ENCODE results near the gene DDX39B.

Gene DDX39B

DNA sequence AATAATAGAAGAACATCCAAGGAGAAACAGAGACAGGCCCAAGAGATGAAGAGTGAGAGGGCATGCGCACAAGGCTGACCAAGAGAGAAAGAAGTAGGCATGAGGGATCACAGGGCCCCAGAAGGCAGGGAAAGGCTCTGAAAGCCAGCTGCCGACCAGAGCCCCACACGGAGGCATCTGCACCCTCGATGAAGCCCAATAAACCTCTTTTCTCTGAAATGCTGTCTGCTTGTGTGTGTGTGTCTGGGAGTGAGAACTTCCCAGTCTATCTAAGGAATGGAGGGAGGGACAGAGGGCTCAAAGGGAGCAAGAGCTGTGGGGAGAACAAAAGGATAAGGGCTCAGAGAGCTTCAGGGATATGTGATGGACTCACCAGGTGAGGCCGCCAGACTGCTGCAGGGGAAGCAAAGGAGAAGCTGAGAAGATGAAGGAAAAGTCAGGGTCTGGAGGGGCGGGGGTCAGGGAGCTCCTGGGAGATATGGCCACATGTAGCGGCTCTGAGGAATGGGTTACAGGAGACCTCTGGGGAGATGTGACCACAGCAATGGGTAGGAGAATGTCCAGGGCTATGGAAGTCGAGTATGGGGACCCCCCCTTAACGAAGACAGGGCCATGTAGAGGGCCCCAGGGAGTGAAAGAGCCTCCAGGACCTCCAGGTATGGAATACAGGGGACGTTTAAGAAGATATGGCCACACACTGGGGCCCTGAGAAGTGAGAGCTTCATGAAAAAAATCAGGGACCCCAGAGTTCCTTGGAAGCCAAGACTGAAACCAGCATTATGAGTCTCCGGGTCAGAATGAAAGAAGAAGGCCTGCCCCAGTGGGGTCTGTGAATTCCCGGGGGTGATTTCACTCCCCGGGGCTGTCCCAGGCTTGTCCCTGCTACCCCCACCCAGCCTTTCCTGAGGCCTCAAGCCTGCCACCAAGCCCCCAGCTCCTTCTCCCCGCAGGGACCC is 32.6 kb upstream of the DDX39B start:
- no peak overlapping the region for H3K4me3 ChIP-seq (ENCODE audit: low read length)
- DNase-seq (ENCODE audit: low read depth), result no peak
- TF ChIP-seq CTCF (conservative IDR thresholded peaks at IDR 0.05; ENCODE audit: low read depth, low read length), result no peak

- H3K4me3 ChIP-seq (ENCODE audit: low read length), result no peak overlapping the region
- no peak for DNase-seq (ENCODE audit: low read depth)
- no peak for TF ChIP-seq CTCF (conservative IDR thresholded peaks at IDR 0.05; ENCODE audit: low read depth, low read length)
These were observed 31.7 kb upstream of the DDX39B start for GRCh38 chr6:31573239-31574105.

- TF ChIP-seq CTCF (conservative IDR thresholded peaks at IDR 0.05; ENCODE audit: low read depth, low read length), result no peak
- no peak within 1 kb of the TSS for H3K4me3 ChIP-seq (ENCODE audit: low read length)
- no peak for DNase-seq (ENCODE audit: low read depth)
These were observed 30.5 kb upstream of the DDX39B start, which contains the start of gene LTA for GRCh38 chr6:31572041-31572911. Gene LTA, plus strand, starts transcription at chr6:31572289. Its CDS starts 454 bp downstream, at chr6:31572743.

- H3K4me3 ChIP-seq (ENCODE audit: low read length), result no peak overlapping the region
- no peak for TF ChIP-seq CTCF (conservative IDR thresholded peaks at IDR 0.05; ENCODE audit: low read depth, low read length)
- DNase-seq (ENCODE audit: low read depth), result no peak
These were observed 28.2 kb upstream of the DDX39B start for GRCh38 chr6:31569861-31570536.

DNA sequence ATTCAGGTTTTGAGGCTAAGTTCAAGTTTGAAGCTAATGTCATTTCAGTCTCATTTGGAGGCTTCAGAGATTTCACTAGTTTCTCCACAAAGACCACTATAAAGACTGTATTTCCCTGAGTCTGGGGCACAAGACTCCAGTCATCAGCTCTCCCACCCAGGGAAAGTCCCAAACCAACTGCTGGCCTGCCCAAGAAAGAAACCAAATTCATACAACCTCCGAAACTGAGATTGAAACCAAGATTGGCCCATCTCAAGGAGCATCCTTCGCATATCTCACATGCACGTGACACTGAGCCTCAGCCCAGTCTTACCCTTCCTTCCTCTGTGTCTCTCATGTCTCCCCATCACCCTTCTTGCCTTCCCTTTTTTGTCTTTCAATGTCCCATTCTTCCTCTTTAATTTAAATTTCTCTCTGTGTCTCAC is 26.7 kb upstream of the DDX39B start:
- TF ChIP-seq CTCF (conservative IDR thresholded peaks at IDR 0.05; ENCODE audit: low read depth, low read length), result no peak
- no peak overlapping the region for H3K4me3 ChIP-seq (ENCODE audit: low read length)

More for the DNA sequence above, 26.7 kb upstream of the DDX39B start:
- no peak for DNase-seq (ENCODE audit: low read depth)
